Left lung (tissue), 10 donors: Measurements from ENCODE around the gene MYMK. TPM values are rescaled to one million over a fixed set of nuclear protein-coding genes. Genes with fewer than 3 reads are reported as not detected.
A peak's percentile ranks its signal among the peaks of the same experiment; 100 is the strongest.

Source experiments
- ATAC-seq: fragments of 200-7000 bp; cut with Tn5 transposase; one replicate; pipeline ENCODE4 v1.9.1; 2020; ENCODE audit warnings: moderate library complexity
- DNase-seq, 4 donors: peaks; one replicate each; pipeline ENCODE4 v3.0.0-alpha.2; 2013 to 2020
- H3K27ac ChIP-seq, 2 donors: fragments of 200-600 bp; sonication (generic) in 1 of 2; one replicate each; pipeline versions ENCODE4 v1.5.0 to v1.8.0; 2020 to 2021
- H3K27me3 ChIP-seq, 2 donors: fragments of 200-600 bp; sonication (generic) in 1 of 2; one replicate each; pipeline versions ENCODE4 v1.5.0 to v1.8.0; 2020 to 2021
- H3K36me3 ChIP-seq, 2 donors: fragments of 200-600 bp; sonication (generic) in 1 of 2; one replicate each; pipeline versions ENCODE4 v1.5.0 to v1.8.0; 2020 to 2021
- H3K4me1 ChIP-seq, 2 donors: fragments of 200-600 bp; one replicate each; pipeline ENCODE4 v1.8.0; 2021
- H3K4me3 ChIP-seq, 2 donors: fragments of 200-600 bp; sonication (generic) in 1 of 2; one replicate each; pipeline versions ENCODE4 v1.5.0 to v1.8.0; 2020 to 2021; ENCODE audit warnings: mild to moderate bottlenecking in 1 of 2
- H3K9me3 ChIP-seq, 2 donors: fragments of 200-600 bp; sonication (generic) in 1 of 2; one replicate each; pipeline versions ENCODE4 v1.5.0 to v1.8.0; 2020 to 2021
- intact Hi-C, 2 donors: fragments of 100-400 bp; cut with DNase I; formaldehyde crosslinking; loops; one replicate each; pipeline versions ENCODE4 v1.11.2 to v1.14.2; 2022
- polyA plus RNA-seq, 6 donors: library from polyadenylated mRNA; unstranded; fragments of 120-200 nt; gene quantifications; one replicate each; pipeline ENCODE4 v1.2.1, GENCODE V29; 2013; ENCODE audit not compliant: insufficient read length in 6 of 6
- total RNA-seq, 2 donors: library from RNA; stranded (reverse); fragmentation: NEBNext Ultra II Directional; extraction: Animal tissue kit (Norgen Biotek cat#: 25700); gene quantifications; one replicate each; pipeline ENCODE4 v1.2.1, GENCODE V29; 2021
- TF ChIP-seq, protein P1 (sequence below), 2 donors: fragments of 200-600 bp; sonication (generic) in 1 of 2; IDR thresholded peaks; one replicate each; pipeline versions ENCODE4 v1.5.0 to v1.8.0; 2021; ENCODE audit warnings: antibody characterized with exemption in 2 of 2
- donor health status: DM: no; HTN: yes; CAD: no.
- donor health status: DM: no; HTN: no; CAD: no.

MYMK gene
- total and polyA plus RNA-seq, 8 donors: not detected

DNA sequence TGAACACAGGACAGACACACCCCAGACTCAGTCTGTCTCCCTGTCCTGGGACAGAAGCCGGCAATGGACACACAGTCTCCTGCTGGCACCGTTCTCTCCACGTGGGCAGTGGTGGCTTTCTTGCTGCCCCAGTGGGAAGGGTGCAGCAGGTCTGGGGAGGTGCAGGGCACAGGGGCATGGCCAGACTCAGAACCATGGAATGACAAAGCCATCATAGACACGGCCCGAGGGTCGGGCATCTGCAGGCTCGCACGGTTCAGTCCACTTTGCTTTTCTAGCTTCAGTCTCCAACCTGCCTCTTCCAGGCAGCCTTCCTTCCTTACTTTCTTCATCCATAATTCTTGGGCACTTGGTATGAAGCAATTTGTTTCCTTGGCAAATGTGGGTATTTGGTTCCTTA is 16.7 kb downstream of the MYMK start:
- Histone ChIP-seq H3K27ac (no peak overlapping the region), H3K9me3 (no peaks in the 10 kb centered on the region), H3K4me1 (peaks cover 19 to 23% of the 10 kb centered on the region in 2 donors), H3K27me3 (peaks cover 0 to 14% of the 10 kb centered on the region in 2 donors), H3K36me3 (no peaks in the 10 kb centered on the region), H3K4me3 (no peak overlapping the region)
- intact Hi-C loops: no loop called here
- ATAC-seq: no peak
- TF ChIP-seq, protein P1, sequence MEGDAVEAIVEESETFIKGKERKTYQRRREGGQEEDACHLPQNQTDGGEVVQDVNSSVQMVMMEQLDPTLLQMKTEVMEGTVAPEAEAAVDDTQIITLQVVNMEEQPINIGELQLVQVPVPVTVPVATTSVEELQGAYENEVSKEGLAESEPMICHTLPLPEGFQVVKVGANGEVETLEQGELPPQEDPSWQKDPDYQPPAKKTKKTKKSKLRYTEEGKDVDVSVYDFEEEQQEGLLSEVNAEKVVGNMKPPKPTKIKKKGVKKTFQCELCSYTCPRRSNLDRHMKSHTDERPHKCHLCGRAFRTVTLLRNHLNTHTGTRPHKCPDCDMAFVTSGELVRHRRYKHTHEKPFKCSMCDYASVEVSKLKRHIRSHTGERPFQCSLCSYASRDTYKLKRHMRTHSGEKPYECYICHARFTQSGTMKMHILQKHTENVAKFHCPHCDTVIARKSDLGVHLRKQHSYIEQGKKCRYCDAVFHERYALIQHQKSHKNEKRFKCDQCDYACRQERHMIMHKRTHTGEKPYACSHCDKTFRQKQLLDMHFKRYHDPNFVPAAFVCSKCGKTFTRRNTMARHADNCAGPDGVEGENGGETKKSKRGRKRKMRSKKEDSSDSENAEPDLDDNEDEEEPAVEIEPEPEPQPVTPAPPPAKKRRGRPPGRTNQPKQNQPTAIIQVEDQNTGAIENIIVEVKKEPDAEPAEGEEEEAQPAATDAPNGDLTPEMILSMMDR (IDR thresholded peaks at IDR 0.05): no peak
- peak in 1 of 4 donors; percentile 49 for DNase-seq

DNA sequence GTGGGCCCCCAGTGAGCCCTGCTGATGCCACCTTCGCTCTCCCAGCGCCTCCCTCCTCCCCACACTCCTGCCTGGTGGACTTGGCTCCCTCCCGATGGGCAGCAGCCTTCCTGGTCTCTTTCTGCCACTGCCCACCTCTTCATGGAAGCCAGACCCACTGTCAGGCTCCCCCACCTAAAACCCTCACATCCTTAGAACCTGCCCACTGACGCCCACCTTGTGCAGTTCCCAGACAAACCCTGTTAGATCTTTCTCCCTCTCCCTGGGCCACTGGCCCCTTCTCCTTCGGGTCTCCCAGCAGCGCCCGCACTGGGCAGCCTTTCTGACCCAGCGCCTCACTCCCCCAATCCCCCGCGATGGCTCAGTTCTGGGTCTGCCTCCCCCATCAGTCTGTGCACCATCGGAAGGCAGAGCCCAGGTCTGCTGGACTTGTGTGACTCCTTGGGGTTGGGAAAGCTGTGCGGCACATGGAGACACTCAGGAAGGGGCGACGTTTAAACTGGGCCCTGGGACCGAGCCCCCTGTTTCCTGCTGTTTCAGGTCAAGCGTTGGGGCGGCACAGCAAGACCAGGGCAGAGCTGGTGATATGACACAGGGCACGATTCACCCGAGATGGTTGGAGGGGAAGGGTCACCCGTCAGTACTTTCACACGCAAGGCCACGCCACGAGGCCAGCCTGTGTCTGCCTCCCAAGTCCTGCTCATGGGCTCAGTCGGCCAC is 17.4 kb downstream of the MYMK start:
- H3K27ac ChIP-seq: peak overlapping the region in 1 of 2 donors; percentile 20

DNA sequence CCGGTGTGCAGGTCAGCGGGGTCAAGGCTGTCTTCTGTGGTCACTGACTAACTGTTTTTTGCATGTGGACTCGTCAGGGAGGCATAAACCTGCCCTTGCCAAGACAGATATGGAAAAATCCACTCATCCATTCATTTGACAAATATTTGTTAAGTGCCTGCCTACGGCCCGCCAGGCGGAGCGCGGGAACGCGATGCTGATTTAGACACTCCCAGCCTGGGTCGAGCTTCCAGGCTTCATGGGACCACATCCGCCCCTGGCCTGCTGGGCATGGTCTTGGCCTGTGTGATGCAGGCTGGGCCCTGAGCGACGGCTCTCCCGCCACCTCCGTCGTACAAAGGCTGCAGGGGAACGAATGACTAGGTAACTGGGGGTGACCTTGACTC is 18.1 kb downstream of the MYMK start:
- Histone ChIP-seq H3K4me3 (no peak overlapping the region), H3K4me1 (peaks cover 19 to 23% of the 10 kb centered on the region in 2 donors), H3K27ac (peak overlapping the region in 1 of 2 donors; percentile 20), H3K27me3 (peaks cover 0 to 14% of the 10 kb centered on the region in 2 donors), H3K9me3 (peaks cover 0 to 14% of the 10 kb centered on the region in 2 donors), H3K36me3 (no peaks in the 10 kb centered on the region)
- TF ChIP-seq, protein P1 (IDR thresholded peaks at IDR 0.05): no peak
- intact Hi-C loops: no loop called here
- DNase-seq (peak in 2 of 4 donors; percentile 54 to 82), ATAC-seq (peak; percentile 59)

More for the DNA sequence above, 17.4 kb downstream of the MYMK start:
- H3K36me3 ChIP-seq: no peaks in the 10 kb centered on the region
- H3K9me3 ChIP-seq: peaks cover 0 to 6% of the 10 kb centered on the region in 2 donors
- TF ChIP-seq, protein P1 (IDR thresholded peaks at IDR 0.05): no peak
- peaks cover 0 to 14% of the 10 kb centered on the region in 2 donors for H3K27me3 ChIP-seq
- no peak overlapping the region for H3K4me3 ChIP-seq
- ATAC-seq: no peak
- intact Hi-C loops: no loop called here
- peak in 1 of 4 donors; percentile 61 for DNase-seq
- peaks cover 19 to 23% of the 10 kb centered on the region in 2 donors for H3K4me1 ChIP-seq

DNA sequence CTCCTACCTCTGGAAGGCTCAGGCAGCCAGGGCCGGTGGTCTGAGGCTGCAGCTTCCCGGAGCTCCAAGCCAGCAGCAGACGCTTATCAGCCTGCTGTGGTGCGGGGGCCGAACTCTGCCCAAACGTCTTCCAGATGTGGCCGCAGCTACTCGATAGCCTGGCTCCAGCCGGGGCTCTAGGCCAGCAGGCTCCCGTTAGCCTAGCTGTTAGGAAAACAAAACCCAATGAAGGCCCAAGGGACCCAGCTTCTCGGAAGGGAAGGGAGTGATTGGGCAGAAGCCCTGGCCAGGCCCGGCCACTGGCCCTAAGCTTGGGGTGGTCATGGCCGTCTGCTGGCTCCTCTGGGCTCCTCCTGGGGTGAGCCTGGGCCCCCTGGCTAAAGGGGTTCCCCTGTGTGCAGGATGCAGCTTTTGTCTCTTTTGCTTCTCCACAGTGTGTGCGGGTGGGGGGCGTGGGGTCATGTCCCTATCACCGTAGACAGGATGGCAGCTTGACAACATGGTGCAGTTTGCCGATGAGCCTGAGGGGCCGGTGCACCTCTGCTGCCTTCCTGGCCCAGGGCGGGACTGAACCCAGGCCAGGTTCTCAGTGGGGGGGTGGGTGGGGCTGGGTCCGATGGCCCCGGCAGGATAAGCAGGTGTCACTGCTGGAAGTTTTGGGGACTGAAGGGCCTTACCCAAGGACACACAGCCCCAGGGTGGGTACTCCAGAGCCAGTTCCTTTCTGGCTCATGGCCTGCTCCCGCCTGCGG is 18.7 kb downstream of the MYMK start:
- H3K36me3 ChIP-seq: no peaks in the 10 kb centered on the region
- TF ChIP-seq, protein P1 (IDR thresholded peaks at IDR 0.05): no peak
- peak in 1 of 4 donors; percentile 76 for DNase-seq
- peaks cover 0 to 14% of the 10 kb centered on the region in 2 donors for H3K27me3 ChIP-seq
- ATAC-seq: peak; percentile 25
- H3K4me3 ChIP-seq: no peak overlapping the region
- no peak overlapping the region for H3K27ac ChIP-seq
- peaks cover 19 to 23% of the 10 kb centered on the region in 2 donors for H3K4me1 ChIP-seq
- intact Hi-C loops: no loop called here
- H3K9me3 ChIP-seq: peaks cover 0 to 18% of the 10 kb centered on the region in 2 donors
